Measurements from ENCODE around the gene CD151. TPM values are rescaled to one million over a fixed set of nuclear protein-coding genes. Genes with fewer than 3 reads are reported as not detected.

The CD151 gene
- total RNA-seq, 6 experiments from 2014 or later: 719 to 1,001 (median 755) TPM

DNA sequence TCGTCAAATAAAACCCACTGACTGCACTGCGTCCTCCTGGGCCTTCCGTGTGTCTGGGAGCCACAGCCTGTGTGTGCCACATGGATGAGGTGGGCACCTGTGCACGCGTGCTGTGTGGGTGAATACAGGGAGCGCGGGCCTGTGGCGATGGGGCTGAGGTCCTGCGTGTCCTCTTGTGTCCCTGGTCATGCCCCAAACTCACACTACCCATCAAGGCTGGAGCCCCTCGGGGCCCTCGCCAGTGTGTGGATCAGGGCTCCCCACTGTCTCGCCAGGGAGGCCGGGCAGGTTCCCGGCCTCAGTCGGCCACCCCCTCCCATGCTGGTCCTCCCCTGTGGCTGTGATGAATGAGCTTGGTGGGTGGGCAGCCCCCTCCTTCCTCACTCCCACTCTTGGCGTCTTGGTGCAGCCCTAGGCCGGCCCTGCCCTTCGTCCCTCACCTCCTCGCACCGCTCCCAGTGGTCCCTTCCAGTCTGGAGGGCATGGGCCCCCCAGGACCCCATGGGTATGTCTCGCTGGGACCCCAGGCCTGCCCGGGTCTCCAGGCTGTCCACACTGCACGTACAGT, 707 bp upstream of the CD151 start:
- H3K27ac Mint-ChIP-seq: no peak overlapping the region
- peaks cover 24% of the 10 kb centered on the region for H3K27me3 Mint-ChIP-seq (ENCODE audit: insufficient read depth)
- peaks cover 29% of the 10 kb centered on the region for H3K4me1 Mint-ChIP-seq (ENCODE audit: low read depth)
- no peak for DNase-seq
- H3K4me3 Mint-ChIP-seq: peak overlapping the region; percentile 78
- H3K9me3 Mint-ChIP-seq: no peaks in the 10 kb centered on the region
- peaks cover 8% of the 10 kb centered on the region for H3K36me3 Mint-ChIP-seq (ENCODE audit: low read depth)
- TF ChIP-seq, protein P1, sequence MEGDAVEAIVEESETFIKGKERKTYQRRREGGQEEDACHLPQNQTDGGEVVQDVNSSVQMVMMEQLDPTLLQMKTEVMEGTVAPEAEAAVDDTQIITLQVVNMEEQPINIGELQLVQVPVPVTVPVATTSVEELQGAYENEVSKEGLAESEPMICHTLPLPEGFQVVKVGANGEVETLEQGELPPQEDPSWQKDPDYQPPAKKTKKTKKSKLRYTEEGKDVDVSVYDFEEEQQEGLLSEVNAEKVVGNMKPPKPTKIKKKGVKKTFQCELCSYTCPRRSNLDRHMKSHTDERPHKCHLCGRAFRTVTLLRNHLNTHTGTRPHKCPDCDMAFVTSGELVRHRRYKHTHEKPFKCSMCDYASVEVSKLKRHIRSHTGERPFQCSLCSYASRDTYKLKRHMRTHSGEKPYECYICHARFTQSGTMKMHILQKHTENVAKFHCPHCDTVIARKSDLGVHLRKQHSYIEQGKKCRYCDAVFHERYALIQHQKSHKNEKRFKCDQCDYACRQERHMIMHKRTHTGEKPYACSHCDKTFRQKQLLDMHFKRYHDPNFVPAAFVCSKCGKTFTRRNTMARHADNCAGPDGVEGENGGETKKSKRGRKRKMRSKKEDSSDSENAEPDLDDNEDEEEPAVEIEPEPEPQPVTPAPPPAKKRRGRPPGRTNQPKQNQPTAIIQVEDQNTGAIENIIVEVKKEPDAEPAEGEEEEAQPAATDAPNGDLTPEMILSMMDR (IDR thresholded peaks at IDR 0.05): no peak

DNA sequence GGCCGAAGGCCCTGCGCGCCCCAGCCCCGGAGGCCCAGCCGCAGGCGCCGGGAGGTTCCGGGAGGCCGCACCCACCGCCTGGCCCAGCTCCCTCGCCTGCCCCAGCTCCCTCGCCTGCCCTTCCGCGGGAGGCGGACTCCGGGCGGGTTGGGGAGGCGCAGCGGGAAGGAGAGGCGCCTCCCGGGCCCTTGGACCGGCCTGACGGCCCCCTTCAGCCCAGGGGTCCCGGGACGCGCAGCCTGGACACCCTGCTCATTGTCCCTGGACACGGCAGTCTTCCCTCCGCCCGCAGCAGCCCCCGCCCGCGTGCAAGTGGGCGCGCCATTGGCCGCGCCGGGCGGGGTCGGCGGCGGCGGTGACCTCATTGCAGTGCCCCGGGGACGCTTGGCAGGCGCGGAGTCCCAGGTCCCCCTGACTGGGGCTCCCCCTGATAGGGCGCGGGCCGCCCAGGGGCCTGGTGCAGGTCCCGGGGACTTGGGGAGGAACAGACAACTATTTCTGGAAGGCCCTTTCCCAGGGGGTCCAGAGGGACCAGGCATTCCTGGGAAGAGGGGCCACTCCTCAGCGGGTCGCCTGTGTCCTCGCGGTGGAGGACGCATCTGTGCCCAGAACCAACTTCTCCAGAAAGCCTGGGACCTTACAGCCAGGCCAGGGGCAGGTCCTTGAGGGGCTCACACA, 501 bp downstream of the CD151 start:
- Mint-ChIP-seq H3K27me3 (ENCODE audit: insufficient read depth) (peaks cover 21% of the 10 kb centered on the region), H3K27ac (peak overlapping the region; percentile 95), H3K4me3 (peak overlapping the region; percentile 95), H3K9me3 (no peaks in the 10 kb centered on the region), H3K36me3 (ENCODE audit: low read depth) (peaks cover 8% of the 10 kb centered on the region), H3K4me1 (ENCODE audit: low read depth) (peaks cover 29% of the 10 kb centered on the region)
- no peak for DNase-seq
- TF ChIP-seq, protein P1 (IDR thresholded peaks at IDR 0.05): no peak

DNA sequence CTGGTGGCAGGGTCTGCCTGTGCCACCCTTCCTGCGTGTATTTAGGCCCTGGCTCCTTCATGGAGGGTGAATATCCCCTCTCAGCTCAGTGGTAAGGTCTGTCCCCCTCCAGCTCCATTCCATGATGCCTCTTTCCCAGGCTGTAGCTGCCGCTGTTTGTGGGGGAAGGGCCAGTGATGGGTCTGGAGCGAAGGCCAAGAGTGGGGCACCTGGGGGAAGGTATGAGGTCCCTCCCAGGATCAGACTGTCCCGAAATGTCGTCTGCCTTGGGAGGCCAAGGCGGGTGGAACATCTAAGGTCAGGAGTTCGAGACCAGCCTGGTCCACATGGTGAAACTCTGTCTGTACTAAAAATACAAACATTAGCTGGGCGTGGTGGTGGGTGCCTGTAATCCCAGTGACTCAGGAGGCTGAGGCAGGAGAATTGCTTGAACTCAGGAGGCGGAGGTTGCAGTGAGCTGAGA, 1.1 kb downstream of the CD151 start:
- Mint-ChIP-seq H3K4me3 (peak overlapping the region; percentile 95), H3K9me3 (no peaks in the 10 kb centered on the region), H3K36me3 (ENCODE audit: low read depth) (peaks cover 8% of the 10 kb centered on the region), H3K27ac (peak overlapping the region; percentile 95), H3K27me3 (ENCODE audit: insufficient read depth) (peaks cover 24% of the 10 kb centered on the region), H3K4me1 (ENCODE audit: low read depth) (peaks cover 34% of the 10 kb centered on the region)
- TF ChIP-seq, protein P1 (IDR thresholded peaks at IDR 0.05): no peak
- DNase-seq: peak; percentile 73

DNA sequence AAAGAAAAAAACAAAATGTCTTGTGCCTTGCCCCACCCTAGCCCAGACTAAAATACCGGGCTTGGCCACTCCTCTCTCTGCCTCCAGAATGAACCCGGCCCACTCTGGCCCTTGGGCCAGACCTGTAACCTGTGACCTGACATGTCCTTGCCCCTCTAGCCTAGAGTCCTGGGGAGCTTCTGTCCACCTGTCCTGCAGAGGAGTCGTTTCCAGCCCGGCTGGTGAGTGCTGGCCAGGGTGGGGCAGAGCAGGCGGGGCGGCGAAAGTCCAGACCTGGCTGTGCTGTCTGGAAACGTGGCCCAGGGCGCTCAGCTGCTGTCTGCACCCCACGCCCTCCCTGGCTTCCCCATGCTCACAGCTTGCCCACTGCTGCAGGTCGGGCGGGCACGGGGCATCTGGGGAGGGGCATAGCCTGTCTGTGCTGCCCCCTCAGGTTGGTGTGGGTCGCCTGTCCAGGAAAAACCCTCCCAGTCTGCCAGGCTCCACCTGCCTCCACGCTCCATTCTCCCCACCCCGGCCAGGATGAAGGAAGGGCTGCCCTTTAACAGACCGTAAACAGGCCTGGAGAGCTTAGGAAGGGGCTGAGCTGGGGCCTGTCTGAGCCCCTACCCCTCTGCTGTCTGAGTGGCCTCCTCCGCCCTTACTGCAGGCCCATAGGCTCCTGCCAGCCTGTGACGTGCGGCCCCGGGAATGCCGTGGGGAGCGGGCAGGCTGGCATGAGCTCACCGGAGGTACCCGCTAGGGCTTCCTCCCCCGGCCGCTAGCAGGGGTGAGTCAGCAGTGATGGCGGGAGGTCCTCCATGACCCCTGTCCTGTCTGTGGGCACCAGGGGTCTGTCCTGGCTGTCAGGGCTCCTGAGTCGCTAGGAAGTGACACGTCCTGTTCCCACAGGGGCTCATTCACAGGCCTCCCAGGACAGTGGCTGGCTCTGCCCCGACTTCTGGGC, 1.9 kb downstream of the CD151 start:
- TF ChIP-seq, protein P1 (IDR thresholded peaks at IDR 0.05): peak; percentile 19; the same call in 1 of the 2 replicates
- H3K4me1 Mint-ChIP-seq (ENCODE audit: low read depth): peaks cover 38% of the 10 kb centered on the region
- peak; percentile 77 for DNase-seq
- H3K27me3 Mint-ChIP-seq (ENCODE audit: insufficient read depth): peaks cover 28% of the 10 kb centered on the region
- no peaks in the 10 kb centered on the region for H3K9me3 Mint-ChIP-seq
- peak overlapping the region; percentile 95 for H3K4me3 Mint-ChIP-seq
- H3K36me3 Mint-ChIP-seq (ENCODE audit: low read depth): peaks cover 11% of the 10 kb centered on the region
- peak overlapping the region; percentile 95 for H3K27ac Mint-ChIP-seq

DNA sequence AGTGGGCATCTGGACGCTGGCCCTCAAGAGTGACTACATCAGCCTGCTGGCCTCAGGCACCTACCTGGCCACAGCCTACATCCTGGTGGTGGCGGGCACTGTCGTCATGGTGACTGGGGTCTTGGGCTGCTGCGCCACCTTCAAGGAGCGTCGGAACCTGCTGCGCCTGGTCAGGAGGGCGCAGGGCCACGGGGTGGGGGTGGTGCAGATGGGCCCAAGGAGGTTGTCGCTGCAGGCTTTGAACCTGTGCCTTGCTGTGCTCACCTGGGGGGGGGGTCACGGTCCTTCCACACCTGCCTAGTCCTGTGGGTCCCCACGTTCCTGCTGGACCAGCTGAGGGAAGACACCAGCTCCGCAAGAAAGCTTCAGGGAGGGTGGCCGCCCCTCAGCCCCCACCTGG, 3.5 kb downstream of the CD151 start:
- DNase-seq: no peak
- peaks cover 27% of the 10 kb centered on the region for H3K36me3 Mint-ChIP-seq (ENCODE audit: low read depth)
- 0 out of 2 replicates have a peak, but pooled peaks cover 6% of the 10 kb centered on the region for H3K9me3 Mint-ChIP-seq
- TF ChIP-seq, protein P1 (IDR thresholded peaks at IDR 0.05): no peak
- no peak overlapping the region for H3K4me3 Mint-ChIP-seq
- H3K27ac Mint-ChIP-seq: no peak overlapping the region; the same call in 1 of the 2 replicates
- H3K4me1 Mint-ChIP-seq (ENCODE audit: low read depth): peaks cover 51% of the 10 kb centered on the region
- H3K27me3 Mint-ChIP-seq (ENCODE audit: insufficient read depth): peaks cover 43% of the 10 kb centered on the region

All from HFFc6 (cell line).